DMS 273 (cell line): ENCODE measurements around the gene ARHGEF16.

ENCODE experiments used
- DNase-seq: peaks from one replicate; lab custom pipeline; 2025; ENCODE audit not compliant: unreplicated experiment; lab: John Stamatoyannopoulos, UW

Gene ARHGEF16

GRCh38 chr1:3453891-3454810, at the start of gene ARHGEF16:
TSS of gene ARHGEF16 (plus strand) at chr1:3454665. CDS start at chr1:3463085, 8,420 bp downstream.
- DNase-seq: peak; percentile 83

- no peak for DNase-seq
Observed at GRCh38 chr1:3404801-3405200, 49.7 kb upstream of the ARHGEF16 start.

GRCh38 chr1:3405491-3405890, 49.0 kb upstream of the ARHGEF16 start:
- no peak for DNase-seq

GRCh38 chr1:3405974-3406867, 48.2 kb upstream of the ARHGEF16 start:
- no peak for DNase-seq

- DNase-seq: no peak
Observed at GRCh38 chr1:3407021-3407420, 47.4 kb upstream of the ARHGEF16 start.

- no peak for DNase-seq
Observed at GRCh38 chr1:3408751-3409266, 45.7 kb upstream of the ARHGEF16 start.

GRCh38 chr1:3409366-3410141, 44.9 kb upstream of the ARHGEF16 start:
- no peak for DNase-seq

- DNase-seq: peak; percentile 82
Observed at GRCh38 chr1:3410142-3410925, 44.1 kb upstream of the ARHGEF16 start.

- no peak for DNase-seq
Observed at GRCh38 chr1:3411806-3412205, 42.7 kb upstream of the ARHGEF16 start.

- no peak for DNase-seq
Observed at GRCh38 chr1:3412376-3412775, 42.1 kb upstream of the ARHGEF16 start.

GRCh38 chr1:3413975-3414710, 40.3 kb upstream of the ARHGEF16 start:
- no peak for DNase-seq

- DNase-seq: no peak
Observed at GRCh38 chr1:3415260-3416090, 39.0 kb upstream of the ARHGEF16 start.

- peak; percentile 40 for DNase-seq
Observed at GRCh38 chr1:3417082-3417739, 37.3 kb upstream of the ARHGEF16 start.

- no peak for DNase-seq
Observed at GRCh38 chr1:3417934-3418333, 36.5 kb upstream of the ARHGEF16 start.

GRCh38 chr1:3418600-3418999, 35.9 kb upstream of the ARHGEF16 start:
- DNase-seq: no peak

- no peak for DNase-seq
Observed at GRCh38 chr1:3419415-3420204, 34.9 kb upstream of the ARHGEF16 start.
